Right ventricle myocardium inferior (tissue), 1 donor: ENCODE measurements around the gene GFOD1. TPM values are rescaled to one million over a fixed set of nuclear protein-coding genes. Genes with fewer than 3 reads are reported as not detected.
"Not testable (repeated sequence)": the region's sequence is repeated elsewhere in the genome, so short reads cannot be mapped to it uniquely, and the experiment has no call there.

ENCODE experiments used
- ATAC-seq: fragments of 200-7000 bp; cut with Tn5 transposase; one replicate; pipeline ENCODE4 v1.9.1; 2020; ENCODE audit warnings: mild to moderate bottlenecking, moderate library complexity
- DNase-seq: peaks from one replicate; pipeline ENCODE4 v3.0.0; 2021; ENCODE audit errors: missing footprints
- intact Hi-C: fragments of 100-400 bp; cut with DNase I; formaldehyde crosslinking; loops from one replicate; pipeline ENCODE4 v1.11.0; 2022
- total RNA-seq: library from RNA; stranded (reverse); fragmentation: NEBNext Ultra II Directional; extraction: Animal tissue kit (Norgen Biotek cat#: 25700); gene quantifications from one replicate; pipeline ENCODE4 v1.2.1, GENCODE V29; 2021
- donor health status: DM: no; HTN: yes; CAD: no; lungs with severe emphysema.

Gene GFOD1
- total RNA-seq, 1 donor from 2014 or later, result 38.8 TPM

DNA sequence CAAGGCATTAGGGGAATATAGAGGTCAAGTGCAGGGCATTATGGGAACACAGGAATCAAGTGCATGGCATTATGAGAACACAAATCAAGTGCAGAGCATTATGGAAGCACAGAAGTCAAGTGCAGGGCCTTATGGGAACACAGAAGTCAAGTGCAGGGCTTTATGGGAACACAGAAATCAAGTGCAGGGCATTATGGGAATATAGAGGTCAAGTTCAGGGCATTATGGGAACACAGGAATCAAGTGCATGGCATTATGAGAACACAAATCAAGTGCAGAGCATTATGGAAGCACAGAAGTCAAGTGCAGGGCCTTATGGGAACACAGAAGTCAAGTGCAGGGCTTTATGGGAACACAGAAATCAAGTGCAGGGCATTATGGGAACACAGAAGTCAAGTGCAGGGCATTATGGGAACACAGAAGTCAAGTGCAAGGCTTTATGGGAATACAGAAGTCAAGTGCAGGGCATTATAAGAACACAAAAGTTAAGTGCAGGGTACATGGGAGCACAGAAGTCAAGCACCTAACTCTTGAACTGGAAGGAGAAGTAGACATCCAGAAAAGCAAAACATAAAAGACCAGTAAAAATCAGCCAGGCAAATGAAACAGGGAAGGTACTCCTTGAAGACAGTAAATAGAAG lies 53.1 kb downstream of the GFOD1 start:
- DNase-seq, ATAC-seq, intact Hi-C loops: not testable (repeated sequence)

DNA sequence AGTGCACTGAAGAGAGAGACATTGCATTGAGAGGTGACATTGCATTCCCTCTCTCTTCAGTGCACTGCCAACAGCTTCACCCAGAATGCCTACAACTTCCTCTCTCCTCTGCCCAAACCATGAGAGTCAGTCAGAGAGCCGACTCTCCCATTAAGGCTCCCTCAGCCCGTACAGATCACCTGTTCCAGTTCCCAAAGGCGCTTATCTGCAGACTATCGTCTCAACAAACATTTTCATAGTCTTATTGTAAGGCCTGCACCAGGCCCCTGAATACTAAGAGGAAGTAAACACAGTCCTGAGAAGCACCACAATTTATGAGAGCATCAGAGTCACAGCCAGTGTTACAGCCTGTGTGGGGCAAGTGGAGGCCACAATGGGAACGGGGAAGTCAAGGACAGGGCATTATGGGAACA lies 53.7 kb downstream of the GFOD1 start:
- intact Hi-C loops, result no loop called here
- DNase-seq (no peak), ATAC-seq (peak; percentile 69)

DNA sequence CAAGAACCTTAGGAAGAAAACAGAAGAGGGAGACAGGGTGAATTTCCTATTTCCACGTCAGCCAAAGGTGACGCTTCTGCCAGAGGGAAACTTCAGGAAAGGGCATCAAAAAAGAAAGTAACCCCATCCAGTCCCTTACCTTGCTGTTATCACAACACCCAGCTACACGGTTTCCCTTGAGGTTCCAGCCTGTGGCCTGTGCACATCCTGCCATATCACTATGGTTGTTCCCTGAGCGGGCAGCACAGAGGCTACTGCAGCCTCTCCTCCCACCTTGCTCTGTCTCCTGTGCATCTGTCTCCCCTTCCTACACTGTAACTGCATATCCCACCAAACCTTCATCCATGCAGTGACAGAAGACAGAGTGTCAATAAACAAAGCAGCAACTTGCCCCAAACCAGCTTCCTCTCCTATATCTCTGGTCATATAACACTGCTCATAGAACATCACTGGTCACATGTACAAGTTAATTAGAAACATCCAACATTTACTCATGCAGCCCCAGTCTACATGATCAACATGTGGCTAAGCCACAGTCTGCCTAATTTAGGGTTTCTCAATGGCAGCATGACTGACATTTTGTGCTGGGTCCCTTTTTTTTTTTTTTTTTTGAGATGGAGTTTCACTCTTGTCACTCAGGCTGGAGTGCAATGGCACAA lies 54.7 kb downstream of the GFOD1 start:
- DNase-seq (no peak), ATAC-seq (no peak)
- intact Hi-C loops, result no loop called here

DNA sequence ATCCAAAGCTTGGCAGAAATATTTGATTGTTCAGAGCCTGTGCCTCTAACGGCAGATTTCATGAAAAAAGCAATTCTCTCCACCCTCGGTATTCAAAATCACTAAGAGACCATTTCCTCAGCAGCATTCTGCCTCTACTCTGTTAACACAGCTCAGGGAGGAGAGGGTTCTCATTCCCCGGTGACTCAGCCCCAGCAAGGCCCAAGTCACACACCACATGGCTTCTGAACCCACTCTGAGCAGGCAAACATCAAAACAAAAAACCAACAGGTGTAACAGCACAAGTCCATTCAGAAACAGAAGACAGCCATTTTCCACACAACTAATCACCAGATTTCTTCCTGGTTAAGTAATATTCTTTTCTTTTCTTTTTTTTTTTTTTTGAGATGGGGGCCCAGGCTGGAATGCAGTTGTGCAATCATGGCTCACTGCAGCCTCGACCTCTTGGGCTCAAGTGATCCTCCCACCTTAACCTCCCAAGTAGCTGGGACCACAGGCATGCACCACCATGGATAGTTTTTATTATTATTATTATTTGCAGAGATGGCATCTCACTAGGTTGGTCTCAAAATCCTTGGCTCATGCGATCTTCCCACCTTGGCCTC lies 55.4 kb downstream of the GFOD1 start:
- intact Hi-C loops, result no loop called here
- DNase-seq, result no peak
- no peak for ATAC-seq

DNA sequence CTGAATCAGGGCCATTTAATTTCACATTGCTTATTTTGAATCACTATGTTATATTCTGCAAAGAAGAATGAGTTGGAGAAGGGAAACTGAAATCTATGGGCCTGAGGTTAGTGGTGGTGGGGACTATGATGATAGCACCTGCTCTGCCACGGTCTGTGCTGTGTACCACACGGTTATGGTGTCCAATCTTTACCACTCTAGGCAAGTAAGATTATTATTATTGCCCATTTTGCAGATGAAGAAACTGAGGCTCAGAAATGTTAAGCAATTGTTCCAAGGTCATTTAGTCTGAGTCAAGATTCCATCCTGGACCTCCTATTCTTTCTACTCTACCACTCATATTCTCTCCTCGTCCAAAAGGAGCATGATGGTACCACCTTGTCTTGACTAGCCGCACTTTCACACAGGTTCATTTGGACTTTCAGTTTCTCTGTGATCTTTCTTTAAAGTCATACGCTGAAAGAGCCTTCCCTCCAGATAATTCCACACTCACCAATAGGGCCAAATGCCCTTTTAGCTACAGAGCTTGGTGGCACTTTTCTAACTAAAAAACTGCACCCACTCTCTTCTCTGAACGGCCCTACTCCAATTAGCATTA lies 56.2 kb downstream of the GFOD1 start:
- ATAC-seq (no peak), DNase-seq (no peak)
- intact Hi-C loops, result no loop called here

DNA sequence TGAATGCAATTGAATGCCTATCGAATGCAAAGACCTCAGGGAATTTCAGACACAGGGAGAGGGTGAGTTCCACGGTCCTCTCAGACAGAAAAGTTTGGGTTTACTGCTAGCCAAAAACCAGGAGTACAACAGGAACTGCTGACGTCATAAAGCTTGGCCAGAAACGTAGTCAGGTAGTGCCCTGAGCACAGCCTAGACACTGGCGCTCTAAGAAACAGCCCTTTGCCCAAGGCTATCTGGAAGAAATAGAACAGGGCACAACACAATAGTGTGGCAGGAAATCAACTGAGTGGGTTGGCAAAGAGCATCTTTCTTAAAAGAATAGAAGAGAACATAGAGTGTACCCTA lies 58.0 kb downstream of the GFOD1 start:
- no peak for ATAC-seq
- intact Hi-C loops, result loop anchor here (10.0 kb wide), 2 partner anchors 95 to 385 kb away; partner anchors contain the start of gene MCUR1
- DNase-seq, result no peak

DNA sequence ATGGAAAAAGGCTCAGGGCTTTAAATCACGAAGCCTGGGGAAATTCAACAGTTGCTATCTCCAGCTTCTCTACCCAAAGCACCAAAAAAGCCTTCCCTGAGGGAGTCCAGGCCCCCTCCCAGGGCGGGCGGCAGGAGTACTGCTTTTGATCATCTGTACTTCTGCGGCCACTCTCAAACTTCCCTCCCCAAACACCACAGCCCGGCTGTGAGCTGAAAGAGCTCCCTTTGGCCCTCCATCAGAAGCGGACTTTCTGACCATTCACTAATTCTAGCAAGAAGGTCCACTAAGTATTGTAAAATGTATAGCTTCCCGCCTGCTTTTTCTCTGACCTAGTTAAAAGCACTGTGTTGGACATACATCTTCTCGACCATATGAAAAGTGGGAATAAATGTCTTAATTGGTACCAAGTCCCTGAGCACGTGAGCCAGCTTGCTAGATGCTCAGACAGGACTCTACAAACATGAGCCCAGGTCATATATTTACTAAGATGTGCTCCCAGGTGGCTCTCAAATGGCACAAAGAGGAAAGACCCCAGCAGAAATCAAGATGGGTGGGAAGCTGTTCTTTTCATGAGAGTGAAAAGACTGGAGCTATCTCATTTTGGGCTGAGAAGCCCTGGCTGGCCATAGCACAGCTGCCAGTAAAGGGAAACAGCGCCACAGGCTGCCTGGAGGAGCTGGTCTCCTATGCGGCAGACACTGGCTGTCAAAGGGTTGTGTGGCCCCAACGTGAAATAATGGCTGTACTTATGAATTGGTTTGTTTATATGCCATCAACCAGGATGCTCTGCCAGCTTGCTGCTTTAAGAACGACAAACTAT lies 58.6 kb downstream of the GFOD1 start:
- intact Hi-C loops, result loop anchor here (10.0 kb wide), 2 partner anchors 94 to 386 kb away; partner anchors contain the start of gene MCUR1
- ATAC-seq (no peak), DNase-seq (no peak)

DNA sequence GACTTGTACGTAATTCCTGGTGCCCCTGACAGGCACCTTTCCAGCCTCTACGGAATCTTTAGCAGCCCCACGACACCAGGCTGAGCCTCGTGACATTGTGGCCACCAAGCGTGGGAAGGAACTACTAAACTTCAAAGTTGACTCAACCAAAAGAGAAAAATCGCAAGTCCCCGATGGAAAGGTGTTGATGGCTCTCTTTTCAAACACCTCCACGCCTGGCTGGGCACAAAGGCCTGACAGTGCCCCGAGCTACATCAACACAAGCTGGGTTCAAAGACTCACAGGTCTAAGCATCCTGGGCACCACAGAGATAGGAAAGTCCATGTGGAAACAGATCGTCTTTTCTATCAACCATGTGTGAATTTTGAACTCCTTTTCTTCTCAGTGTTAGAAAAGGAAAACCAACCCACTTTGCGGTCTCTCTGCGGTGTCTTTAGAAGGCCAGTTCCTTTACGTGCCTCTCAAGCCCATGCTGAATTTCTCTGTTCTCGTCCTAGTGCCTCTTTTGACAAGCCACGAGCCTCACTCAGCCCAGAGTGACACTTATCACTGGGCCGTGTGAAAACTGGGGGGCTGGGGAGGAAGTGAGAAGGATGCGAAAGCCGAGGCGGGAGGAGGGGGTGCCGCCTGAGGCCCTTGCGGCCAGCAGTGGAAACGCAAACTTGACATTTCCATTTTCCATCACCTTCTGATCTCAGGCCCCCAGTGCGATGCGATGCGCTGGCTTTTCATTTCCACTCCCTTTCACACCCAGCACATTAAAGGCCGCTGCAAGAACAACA lies 59.4 kb downstream of the GFOD1 start:
- intact Hi-C loops, result loop anchor here (10.0 kb wide), 2 partner anchors 93 to 387 kb away; partner anchors contain the start of gene MCUR1
- DNase-seq (peak; percentile 78), ATAC-seq (no peak)

DNA sequence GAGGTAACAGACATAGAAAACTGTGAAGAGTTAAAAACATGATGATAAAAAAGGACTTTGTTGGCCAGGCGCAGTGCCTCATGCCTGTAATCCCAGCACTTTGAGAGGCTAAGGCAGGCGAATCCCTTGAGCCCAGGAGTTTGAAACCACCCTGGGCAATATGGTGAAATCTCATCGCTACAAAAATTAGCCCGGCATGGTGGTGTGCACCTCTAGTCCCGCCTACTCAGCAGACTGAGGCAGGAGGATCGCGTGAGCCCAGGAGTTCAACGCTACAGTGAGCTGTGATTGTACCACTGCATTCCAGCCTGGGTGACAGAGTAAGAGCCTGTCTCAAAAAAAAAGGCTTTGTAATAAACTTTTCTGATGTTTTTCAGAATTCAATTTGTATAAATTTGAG lies 60.1 kb downstream of the GFOD1 start:
- no peak for DNase-seq
- intact Hi-C loops, result loop anchor here (10.0 kb wide), 2 partner anchors 93 to 387 kb away; partner anchors contain the start of gene MCUR1
- no peak for ATAC-seq

DNA sequence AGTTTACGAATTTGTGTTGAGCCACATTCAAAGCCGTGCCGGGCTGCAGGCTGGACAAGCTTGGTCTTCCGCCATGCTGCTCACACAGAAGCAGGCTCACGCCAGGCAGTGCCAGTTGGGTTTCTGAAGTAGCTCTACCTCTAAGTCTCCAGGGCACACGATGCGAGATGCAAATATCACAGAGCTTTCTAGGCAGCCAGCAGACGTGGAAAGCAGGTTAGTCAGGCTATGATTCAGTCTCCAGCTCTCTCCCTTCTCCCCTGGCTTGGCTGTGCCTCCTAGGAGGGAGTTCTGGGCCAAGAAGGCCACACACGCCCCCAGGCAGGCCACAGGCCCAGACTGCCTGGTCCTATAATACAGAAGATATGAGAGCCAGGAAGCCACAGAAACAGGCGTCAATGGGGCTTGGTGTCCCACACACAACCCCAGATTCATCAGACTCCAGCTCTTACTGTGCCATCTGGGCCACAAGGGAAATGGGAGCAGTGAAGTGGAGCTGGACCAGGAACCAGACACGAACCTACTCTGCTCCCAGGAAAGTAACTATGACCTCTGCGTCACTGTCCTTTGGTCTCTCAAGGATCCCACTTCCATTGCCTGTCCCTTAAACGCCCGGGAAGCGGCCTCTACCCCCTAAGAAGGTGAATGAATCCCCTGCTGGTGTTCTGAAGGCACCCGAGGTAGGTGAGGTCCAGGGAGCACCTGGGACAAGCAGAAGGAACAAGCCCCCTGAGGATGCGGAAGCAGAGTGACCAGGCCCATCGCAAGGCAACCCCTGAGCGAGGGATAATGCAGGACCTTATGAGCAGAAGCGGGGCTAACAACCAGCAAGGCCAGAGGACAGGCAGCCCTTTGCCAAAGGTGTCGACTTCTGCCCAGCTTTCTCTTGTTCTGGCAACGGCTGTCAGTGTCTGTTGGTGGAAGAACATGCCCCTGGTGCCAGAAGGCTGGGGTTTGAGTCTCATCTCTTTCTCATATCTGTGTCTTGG lies 61.2 kb downstream of the GFOD1 start:
- ATAC-seq (peak; percentile 45), DNase-seq (no peak)
- intact Hi-C loops, result loop anchor here (2.0 to 10.0 kb wide), 3 partner anchors 61 to 389 kb away; partner anchors contain the start of genes GFOD1 and MCUR1

DNA sequence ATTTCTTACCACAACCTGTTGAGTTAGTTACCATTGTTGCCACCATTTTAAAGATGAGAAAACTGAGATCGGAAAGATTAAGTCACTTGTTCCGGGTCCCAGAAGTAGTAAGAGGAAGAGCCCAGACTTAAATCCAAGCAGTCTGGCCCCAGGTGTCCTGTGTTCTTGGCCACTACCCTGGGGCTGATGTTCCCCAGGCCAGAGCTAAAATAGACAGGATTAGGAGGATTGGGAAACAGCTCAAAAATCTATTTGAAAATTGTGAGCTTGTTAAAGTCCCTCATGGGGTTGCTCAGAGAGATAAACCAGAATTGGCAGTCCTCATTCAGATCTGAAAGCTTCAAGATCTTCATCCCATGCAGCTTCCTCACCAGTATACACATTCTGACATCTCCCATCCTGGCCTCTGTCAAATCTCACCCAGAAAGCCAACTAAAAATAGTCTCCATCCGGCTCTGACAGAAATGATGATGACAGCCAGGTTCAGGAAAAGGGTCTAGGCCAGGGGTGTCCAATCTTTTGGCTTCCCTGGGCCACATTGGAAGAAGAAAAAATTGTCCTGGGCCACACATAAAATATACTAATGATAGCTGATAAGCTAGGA lies 62.0 kb downstream of the GFOD1 start:
- intact Hi-C loops, result loop anchor here (2.0 to 10.0 kb wide), 3 partner anchors 61 to 389 kb away; partner anchors contain the start of genes GFOD1 and MCUR1
- ATAC-seq, result peak; percentile 76
- no peak for DNase-seq

DNA sequence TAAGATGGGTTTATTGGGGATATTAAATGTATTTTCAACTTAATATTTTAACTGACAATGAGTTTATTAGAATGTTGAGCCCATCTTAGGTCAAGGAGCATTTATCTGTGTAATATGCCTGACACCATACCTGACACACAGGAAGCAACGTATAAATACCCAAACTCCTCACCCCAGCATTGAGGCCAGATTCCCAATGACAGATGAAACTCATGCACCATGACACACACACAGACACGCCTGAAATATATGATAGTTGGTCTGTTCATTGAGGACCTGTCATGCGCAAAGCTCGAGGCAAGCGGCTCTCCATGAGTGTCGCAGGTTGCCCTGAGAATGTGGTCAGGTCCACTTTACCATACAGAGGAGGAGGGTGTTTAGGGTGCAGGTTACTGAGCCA lies 64.1 kb downstream of the GFOD1 start:
- ATAC-seq (no peak), DNase-seq (no peak)
- intact Hi-C loops, result loop anchor here (10.0 kb wide), 2 partner anchors 88 to 392 kb away; partner anchors contain the start of gene MCUR1

DNA sequence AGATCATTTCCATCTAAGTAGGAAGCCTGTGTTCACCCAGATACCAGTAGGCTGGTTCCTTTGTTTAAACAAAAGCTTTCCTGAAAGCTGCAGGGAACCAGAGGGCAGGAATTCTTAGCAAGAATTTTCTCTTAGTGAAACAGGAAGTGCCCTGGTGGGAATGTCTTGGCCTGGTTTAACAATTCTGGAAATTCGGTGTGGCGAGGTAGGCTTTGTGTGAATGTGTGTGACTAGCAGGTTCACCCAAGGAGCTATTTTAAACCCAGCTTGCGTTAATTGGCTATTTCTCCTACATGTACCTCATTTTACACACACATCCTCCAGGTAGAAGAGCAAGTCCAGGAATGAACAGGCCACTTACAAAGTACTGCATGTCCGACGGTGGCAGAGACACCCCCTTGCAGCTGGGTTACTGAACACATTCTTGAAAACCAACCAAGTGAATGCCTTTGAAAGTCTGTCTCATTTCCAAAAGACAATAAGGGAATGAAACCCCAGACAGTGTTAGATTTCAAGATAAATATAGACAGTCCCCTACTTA lies 64.6 kb downstream of the GFOD1 start:
- intact Hi-C loops, result loop anchor here (10.0 kb wide), 2 partner anchors 88 to 392 kb away; partner anchors contain the start of gene MCUR1
- ATAC-seq (peak; percentile 18), DNase-seq (no peak)

DNA sequence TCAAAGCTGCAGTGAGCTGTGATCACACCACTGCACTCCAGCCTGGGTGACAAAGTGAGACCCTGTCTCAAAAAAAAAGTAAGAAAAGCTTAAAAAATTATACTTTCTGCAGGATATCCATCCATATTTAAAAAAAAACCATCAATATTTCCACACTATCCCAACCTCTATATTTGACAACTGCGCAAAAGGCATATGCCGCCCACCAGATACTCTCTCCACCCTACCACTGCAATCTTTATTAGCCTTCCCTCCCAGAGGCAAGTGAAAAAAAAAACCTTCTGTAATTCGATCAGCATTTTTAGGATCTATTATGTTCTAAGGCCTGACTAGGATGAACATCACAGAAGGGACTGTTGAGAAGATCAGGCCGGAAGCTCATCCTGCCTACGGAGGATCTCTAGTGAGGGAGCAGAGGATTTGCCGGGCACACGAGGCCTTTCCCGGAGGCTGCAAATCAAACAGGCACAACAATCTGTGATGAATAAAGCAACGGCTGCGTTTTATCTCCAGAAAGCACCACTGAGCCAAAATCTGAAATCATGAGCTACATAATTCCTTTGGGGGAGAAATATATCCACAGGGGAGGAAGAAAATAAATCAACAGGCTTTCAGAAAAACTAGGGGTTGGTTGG lies 65.9 kb downstream of the GFOD1 start:
- intact Hi-C loops, result loop anchor here (10.0 kb wide), 2 partner anchors 87 to 393 kb away; partner anchors contain the start of gene MCUR1
- ATAC-seq (no peak), DNase-seq (no peak)

DNA sequence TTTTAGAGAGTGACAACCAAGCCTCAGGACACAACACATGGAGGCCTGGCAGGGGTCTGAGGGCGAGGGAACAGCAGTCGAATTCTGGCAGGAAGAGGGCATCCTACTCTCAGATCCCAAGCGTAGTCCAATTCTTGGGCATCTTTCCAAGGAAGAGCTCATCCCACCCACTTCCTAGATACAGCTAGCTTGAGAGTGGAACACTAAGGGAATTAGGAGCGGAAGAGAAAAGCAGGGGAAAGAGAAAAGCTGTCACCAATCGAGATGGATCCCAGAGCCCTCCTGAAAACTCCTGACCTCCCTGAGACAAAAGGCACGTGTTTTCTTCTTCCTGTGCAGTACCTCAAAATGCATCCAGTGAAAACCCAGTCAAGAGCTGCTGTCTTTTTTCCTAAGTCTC lies 67.1 kb downstream of the GFOD1 start:
- DNase-seq (no peak), ATAC-seq (no peak)
- intact Hi-C loops, result loop anchor here (10.0 kb wide), 2 partner anchors 85 to 395 kb away; partner anchors contain the start of gene MCUR1
